Dedifferentiated amniotic fluid mesenchymal stem cell (primary cell): ENCODE measurements around the gene NXPE4.
"Not testable (repeated sequence)": the region's sequence is repeated elsewhere in the genome, so short reads cannot be mapped to it uniquely, and the experiment has no call there.

Experiments
- DNase-seq: peaks from one replicate; pipeline ENCODE4 v3.0.0-alpha.2; 2016; ENCODE audit errors: extremely low spot score

Gene NXPE4

GRCh38 chr11:114610550-114610949 lies 15.0 kb upstream of the NXPE4 start:
- DNase-seq: no peak

GRCh38 chr11:114609429-114609828 lies 13.8 kb upstream of the NXPE4 start:
- DNase-seq: no peak

GRCh38 chr11:114608605-114609004 lies 13.0 kb upstream of the NXPE4 start:
- not testable (repeated sequence) for DNase-seq

GRCh38 chr11:114607753-114608459 lies 12.3 kb upstream of the NXPE4 start:
- DNase-seq: no peak

GRCh38 chr11:114606802-114607075 lies 11.2 kb upstream of the NXPE4 start:
- not testable (repeated sequence) for DNase-seq

- DNase-seq: no peak
Measured at GRCh38 chr11:114606003-114606801, 10.6 kb upstream of the NXPE4 start.

GRCh38 chr11:114605370-114605769 lies 9.8 kb upstream of the NXPE4 start:
- DNase-seq: no peak

- no peak for DNase-seq
Measured at GRCh38 chr11:114604886-114605285, 9.3 kb upstream of the NXPE4 start.

GRCh38 chr11:114604179-114604813 lies 8.7 kb upstream of the NXPE4 start:
- DNase-seq: no peak

- not testable (repeated sequence) for DNase-seq
Measured at GRCh38 chr11:114603151-114603550, 7.6 kb upstream of the NXPE4 start.

- no peak for DNase-seq
Measured at GRCh38 chr11:114598461-114598860, 2.9 kb upstream of the NXPE4 start.

- DNase-seq: no peak
Measured at GRCh38 chr11:114596175-114596919, 761 bp upstream of the NXPE4 start.

- no peak for DNase-seq
Measured at GRCh38 chr11:114594703-114595102, 883 bp downstream of the NXPE4 start.

GRCh38 chr11:114587398-114587953 lies 8.1 kb downstream of the NXPE4 start:
- DNase-seq: no peak

GRCh38 chr11:114586797-114587196 lies 8.8 kb downstream of the NXPE4 start:
- DNase-seq: no peak

GRCh38 chr11:114571712-114572111 lies 23.9 kb downstream of the NXPE4 start:
- DNase-seq: no peak

- DNase-seq: no peak
Measured at GRCh38 chr11:114569801-114570200, 25.8 kb downstream of the NXPE4 start.

- DNase-seq: no peak
Measured at GRCh38 chr11:114566276-114566675, 29.3 kb downstream of the NXPE4 start.

GRCh38 chr11:114564831-114565230 lies 30.8 kb downstream of the NXPE4 start:
- DNase-seq: no peak

- DNase-seq: no peak
Measured at GRCh38 chr11:114563077-114563476, 32.5 kb downstream of the NXPE4 start.

- no peak for DNase-seq
Measured at GRCh38 chr11:114562166-114562916, 33.2 kb downstream of the NXPE4 start.
